SK-N-SH (cell line): ENCODE measurements around the gene RNF212. TPM values are rescaled to one million over a fixed set of nuclear protein-coding genes. Genes with fewer than 3 reads are reported as not detected.

Experiments used
- CTCF ChIA-PET: fragments of 300-600, 350-600 bp; formaldehyde crosslinking; extraction: SDS; loops from one replicate; lab custom pipeline; 2021; lab: Yijun Ruan, JAX
- POLR2A ChIA-PET: fragments of 350-600 bp; sonication (Branson Sonifier 250); formaldehyde crosslinking; extraction: SDS; loops from one replicate; lab custom pipeline; 2020; ENCODE audit warnings: antibody characterized with exemption, inconsistent platforms; lab: Yijun Ruan, JAX
- DNase-seq: peaks from one replicate; pipeline ENCODE4 v3.0.0; 2012
- H2AFZ ChIP-seq: fragments of 200-600 bp; sonication (generic); 2 replicates; pipeline ENCODE4 v1.8.1; 2016; ENCODE audit warnings: antibody characterized with exemption, mild to moderate bottlenecking, low read depth
- H3F3A ChIP-seq: fragments of 200-600 bp; sonication (generic); replicated peaks from 2 replicates; pipeline ENCODE3; 2016; ENCODE audit warnings: antibody characterized with exemption, mild to moderate bottlenecking; ENCODE audit not compliant: insufficient read depth
- H3K27ac ChIP-seq, 2 experiments: fragments of 200-500 bp in 1 of 2; fragments of 200-600 bp in 1 of 2; sonication (Bioruptor generic) in 1 of 2; sonication (generic), shearing (Covaris generic) in 1 of 2; 2 replicates each; pipeline versions ENCODE4 v1.5.1 to v1.6.1; 2014 to 2016; ENCODE audit warnings: low read depth in 2 of 2, inconsistent platforms in 1 of 2, low read length in 1 of 2, mild to moderate bottlenecking in 1 of 2, mixed read lengths in 1 of 2
- H3K27me3 ChIP-seq: fragments of 200-600 bp; sonication (generic), shearing (Covaris generic); 2 replicates; pipeline ENCODE4 v1.6.1; 2016; ENCODE audit warnings: mixed run types; ENCODE audit not compliant: insufficient read depth
- H3K36me3 ChIP-seq, 2 experiments: fragments of 200-500 bp in 1 of 2; fragments of 200-600 bp in 1 of 2; sonication (Bioruptor generic) in 1 of 2; sonication (generic) in 1 of 2; replicated peaks in 1 of 2; 2 replicates each; pipeline versions ENCODE3 to v1.5.1; 2014 to 2016; ENCODE audit warnings: low read length in 1 of 2, mild to moderate bottlenecking in 1 of 2; ENCODE audit not compliant: insufficient read depth in 2 of 2, control insufficient read depth in 1 of 2
- H3K4me1 ChIP-seq, 2 experiments: fragments of 200-500 bp in 1 of 2; fragments of 200-600 bp in 1 of 2; sonication (Bioruptor generic) in 1 of 2; sonication (generic), shearing (Covaris generic) in 1 of 2; 2 replicates each; pipeline versions ENCODE4 v1.5.1 to v1.6.1; 2014 to 2016; ENCODE audit warnings: low read depth in 1 of 2, low read length in 1 of 2, mixed run types in 1 of 2; ENCODE audit not compliant: insufficient read depth in 2 of 2, control insufficient read depth in 1 of 2
- H3K4me2 ChIP-seq: fragments of 200-600 bp; sonication (generic), shearing (Covaris generic); 2 replicates; pipeline ENCODE4 v1.6.1; 2017; ENCODE audit warnings: mixed run types
- H3K4me3 ChIP-seq, 2 experiments: fragments of 200-500 bp in 1 of 2; fragments of 200-600 bp in 1 of 2; sonication (Bioruptor generic) in 1 of 2; sonication (generic), shearing (Covaris generic) in 1 of 2; 2 replicates each; pipeline versions ENCODE4 v1.5.1 to v1.8.1; 2014 to 2016; ENCODE audit warnings: low read depth in 2 of 2, inconsistent platforms in 1 of 2, low read length in 1 of 2, mild to moderate bottlenecking in 1 of 2, mixed read lengths in 1 of 2, moderate library complexity in 1 of 2
- H3K79me2 ChIP-seq: fragments of 200-600 bp; sonication (generic); 2 replicates; pipeline ENCODE4 v1.8.1; 2017; ENCODE audit warnings: mild to moderate bottlenecking; ENCODE audit not compliant: insufficient read depth
- H3K9ac ChIP-seq: fragments of 200-600 bp; sonication (generic); 2 replicates; pipeline ENCODE4 v1.6.1; 2017; ENCODE audit warnings: mixed run types
- H3K9me2 ChIP-seq: fragments of 200-600 bp; sonication (generic); 2 replicates; pipeline ENCODE4 v1.6.1; 2017; ENCODE audit warnings: mixed run types
- H3K9me3 ChIP-seq: fragments of 200-600 bp; sonication (generic); 2 replicates; pipeline ENCODE4 v1.6.1; 2017; ENCODE audit warnings: mixed run types, mild to moderate bottlenecking, moderate library complexity
- H4K20me1 ChIP-seq: fragments of 200-600 bp; sonication (generic); 2 replicates; pipeline ENCODE4 v1.6.1; 2017; ENCODE audit warnings: mild to moderate bottlenecking, mixed run types; ENCODE audit not compliant: insufficient read depth
- EP300 ChIP-seq, 2 experiments: IDR thresholded peaks; 2 replicates each; pipeline versions ENCODE4 v1.4.0 to v1.6.1; 2012; ENCODE audit warnings: borderline replicate concordance in 1 of 2, low read depth in 1 of 2, low read length in 1 of 2
- FOXM1 ChIP-seq: IDR thresholded peaks from 2 replicates; pipeline ENCODE4 v1.4.0; 2012; ENCODE audit warnings: low read depth, mild to moderate bottlenecking
- GATA2 ChIP-seq: sonication (generic); formaldehyde crosslinking; IDR thresholded peaks from 2 replicates; pipeline ENCODE4 v1.5.0; 2020; ENCODE audit warnings: mild to moderate bottlenecking, missing genetic modification reagents
- RAD21 ChIP-seq: IDR thresholded peaks from 2 replicates; pipeline ENCODE4 v1.6.1; 2012; ENCODE audit warnings: mild to moderate bottlenecking, low read length
- SMC3 ChIP-seq: IDR thresholded peaks from 2 replicates; pipeline ENCODE4 v1.6.1; 2012; ENCODE audit warnings: low read depth, low read length, improper control_type of control experiment
- TCF12 ChIP-seq: IDR thresholded peaks from 2 replicates; pipeline ENCODE4 v1.4.0; 2012
- YY1 ChIP-seq: IDR thresholded peaks from 2 replicates; pipeline ENCODE4 v1.4.0; 2012; ENCODE audit warnings: low read depth, mild to moderate bottlenecking
- WGBS: methylation state at CpG from one replicate; pipeline ENCODE4 v1.1.6; 2017; ENCODE audit warnings: low lambda C conversion rate; 5-methylcytosine and 5-hydroxymethylcytosine counted together
- polyA plus RNA-seq, 3 experiments: library from polyadenylated mRNA; depleted of rRNA; stranded (reverse); fragments of >200 nt; gene quantifications; 2 replicates each; pipeline ENCODE4 v1.2.3, GENCODE V29; 2012
- TF ChIP-seq, protein P1 (sequence below): IDR thresholded peaks from 2 replicates; pipeline ENCODE4 v1.4.0; 2012; ENCODE audit warnings: low read depth, borderline replicate concordance
- TF ChIP-seq, protein P2 (sequence below): IDR thresholded peaks from 2 replicates; pipeline ENCODE4 v1.4.0; 2012; ENCODE audit warnings: low read depth
- TF ChIP-seq, protein P3 (sequence below): fragments of 150-350 bp; IDR thresholded peaks from 2 replicates; pipeline ENCODE4 v1.6.1; 2016; ENCODE audit warnings: mild to moderate bottlenecking, low read depth, low read length

The RNF212 gene
- polyA plus RNA-seq, 1 of the 3 experiments (the other 2 are of a cell fraction), result 7.0 TPM

DNA sequence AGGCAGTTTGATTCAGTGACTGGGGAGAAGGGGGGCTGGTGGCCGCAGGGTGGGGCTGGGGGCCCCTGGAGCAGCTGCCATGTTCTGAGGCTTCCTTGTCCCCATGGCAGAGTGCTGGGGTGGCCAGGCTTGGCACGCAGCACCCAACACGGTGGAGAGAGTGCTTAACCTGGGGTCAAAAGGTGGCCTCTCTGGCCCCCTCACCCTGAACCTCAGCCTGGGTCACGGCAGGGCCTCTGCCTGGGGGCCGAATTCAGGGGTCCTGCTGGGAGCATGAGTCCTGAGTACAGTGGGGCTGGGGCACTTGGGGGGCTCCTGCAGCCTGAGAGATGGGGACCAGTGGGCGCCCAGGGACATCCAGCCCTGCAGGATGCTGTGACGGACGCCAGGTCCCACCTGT, 82.0 kb downstream of the RNF212 start (continued):
- TF ChIP-seq, protein P1, sequence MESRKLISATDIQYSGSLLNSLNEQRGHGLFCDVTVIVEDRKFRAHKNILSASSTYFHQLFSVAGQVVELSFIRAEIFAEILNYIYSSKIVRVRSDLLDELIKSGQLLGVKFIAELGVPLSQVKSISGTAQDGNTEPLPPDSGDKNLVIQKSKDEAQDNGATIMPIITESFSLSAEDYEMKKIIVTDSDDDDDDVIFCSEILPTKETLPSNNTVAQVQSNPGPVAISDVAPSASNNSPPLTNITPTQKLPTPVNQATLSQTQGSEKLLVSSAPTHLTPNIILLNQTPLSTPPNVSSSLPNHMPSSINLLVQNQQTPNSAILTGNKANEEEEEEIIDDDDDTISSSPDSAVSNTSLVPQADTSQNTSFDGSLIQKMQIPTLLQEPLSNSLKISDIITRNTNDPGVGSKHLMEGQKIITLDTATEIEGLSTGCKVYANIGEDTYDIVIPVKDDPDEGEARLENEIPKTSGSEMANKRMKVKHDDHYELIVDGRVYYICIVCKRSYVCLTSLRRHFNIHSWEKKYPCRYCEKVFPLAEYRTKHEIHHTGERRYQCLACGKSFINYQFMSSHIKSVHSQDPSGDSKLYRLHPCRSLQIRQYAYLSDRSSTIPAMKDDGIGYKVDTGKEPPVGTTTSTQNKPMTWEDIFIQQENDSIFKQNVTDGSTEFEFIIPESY, result no peak
- TF ChIP-seq RAD21, result no peak
- no peak for TF ChIP-seq GATA2 (CRISPR knock-in tag)
- TF ChIP-seq, protein P2, sequence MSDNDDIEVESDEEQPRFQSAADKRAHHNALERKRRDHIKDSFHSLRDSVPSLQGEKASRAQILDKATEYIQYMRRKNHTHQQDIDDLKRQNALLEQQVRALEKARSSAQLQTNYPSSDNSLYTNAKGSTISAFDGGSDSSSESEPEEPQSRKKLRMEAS, result no peak
- TF ChIP-seq TCF12, result no peak

DNA sequence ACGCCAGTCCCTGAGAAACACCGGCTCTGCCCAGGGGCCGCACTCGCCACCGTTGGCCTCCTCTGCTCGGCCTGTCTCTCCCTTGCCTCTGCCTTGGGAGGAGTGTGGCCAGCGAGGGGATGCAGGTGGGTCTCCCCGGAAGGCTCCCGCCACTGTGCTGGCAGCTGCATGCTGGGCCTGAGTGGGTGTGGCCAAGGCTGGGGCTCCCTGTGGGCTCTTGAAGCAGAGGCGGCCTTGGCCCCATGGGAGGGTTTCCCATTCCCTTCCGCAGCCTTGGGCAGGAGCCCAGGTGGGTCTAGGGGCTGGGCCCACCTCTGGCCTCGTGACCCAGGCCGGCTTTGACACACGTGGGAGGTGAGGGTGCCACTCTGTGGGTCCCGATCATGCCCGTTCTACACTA, 82.8 kb downstream of the RNF212 start:
- Histone ChIP-seq H3K4me3 (no peak overlapping the region), H3K9me2 (no peaks in the 10 kb centered on the region), H3K4me1 (no peaks in the 10 kb centered on the region; a peak in 1 of 4 replicates), H3K36me3 (peaks cover 0 to 2% of the 10 kb centered on the region in 2 experiments), H3K79me2 (no peaks in the 10 kb centered on the region), H3K9me3 (no peaks in the 10 kb centered on the region), H3K27ac (no peak overlapping the region), H4K20me1 (no peaks in the 10 kb centered on the region), H3K9ac (no peak overlapping the region), H3K27me3 (peaks cover 8% of the 10 kb centered on the region; the same call in 1 of the 2 replicates), H2AFZ (no peak overlapping the region), H3F3A (peaks cover 8% of the 10 kb centered on the region), H3K4me2 (no peak overlapping the region)
- TF ChIP-seq SMC3 (no peak), RAD21 (no peak), YY1 (no peak), FOXM1 (no peak), EP300 (IDR thresholded peaks at IDR 0.05; ENCODE audit: borderline replicate concordance in 1 of 2, low read depth in 1 of 2, low read length in 1 of 2) (no peak)
- TF ChIP-seq, protein P3, sequence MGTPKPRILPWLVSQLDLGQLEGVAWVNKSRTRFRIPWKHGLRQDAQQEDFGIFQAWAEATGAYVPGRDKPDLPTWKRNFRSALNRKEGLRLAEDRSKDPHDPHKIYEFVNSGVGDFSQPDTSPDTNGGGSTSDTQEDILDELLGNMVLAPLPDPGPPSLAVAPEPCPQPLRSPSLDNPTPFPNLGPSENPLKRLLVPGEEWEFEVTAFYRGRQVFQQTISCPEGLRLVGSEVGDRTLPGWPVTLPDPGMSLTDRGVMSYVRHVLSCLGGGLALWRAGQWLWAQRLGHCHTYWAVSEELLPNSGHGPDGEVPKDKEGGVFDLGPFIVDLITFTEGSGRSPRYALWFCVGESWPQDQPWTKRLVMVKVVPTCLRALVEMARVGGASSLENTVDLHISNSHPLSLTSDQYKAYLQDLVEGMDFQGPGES, result no peak
- TF ChIP-seq, protein P1, result no peak
- ChIA-PET CTCF (no interaction called here), POLR2A (no interaction called here)
- WGBS, result 58% methylated on average over 12 of the region's 16 CpGs
- no peak for DNase-seq
